GM21529 (cell line): ENCODE results near the gene SETBP1.

ENCODE experiments used
- ATAC-seq: cut with Tn5 transposase; IDR thresholded peaks from one replicate; pipeline ENCODE4 v1.9.1; 2021; ENCODE audit not compliant: unreplicated experiment

Gene SETBP1

DNA sequence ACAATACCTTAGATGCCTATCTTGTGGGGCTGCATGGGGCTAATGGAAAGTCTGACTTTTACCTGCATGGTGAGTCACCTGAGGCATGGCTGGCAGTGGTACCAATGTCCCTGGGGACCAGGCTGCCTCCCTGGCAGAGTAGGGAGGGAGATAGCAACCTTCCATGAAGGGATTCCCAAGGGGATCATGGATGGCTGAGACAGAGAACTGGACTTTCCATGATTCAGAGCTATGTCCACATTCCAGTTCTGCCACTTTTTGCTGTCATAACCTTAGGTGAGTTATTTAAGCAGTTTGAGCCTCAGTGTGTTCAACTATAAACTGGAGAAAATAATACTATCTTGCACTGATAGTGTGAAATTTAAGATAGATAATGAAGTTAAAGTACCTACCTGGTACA is 178.6 kb downstream of the SETBP1 start:
- ATAC-seq, result no peak

DNA sequence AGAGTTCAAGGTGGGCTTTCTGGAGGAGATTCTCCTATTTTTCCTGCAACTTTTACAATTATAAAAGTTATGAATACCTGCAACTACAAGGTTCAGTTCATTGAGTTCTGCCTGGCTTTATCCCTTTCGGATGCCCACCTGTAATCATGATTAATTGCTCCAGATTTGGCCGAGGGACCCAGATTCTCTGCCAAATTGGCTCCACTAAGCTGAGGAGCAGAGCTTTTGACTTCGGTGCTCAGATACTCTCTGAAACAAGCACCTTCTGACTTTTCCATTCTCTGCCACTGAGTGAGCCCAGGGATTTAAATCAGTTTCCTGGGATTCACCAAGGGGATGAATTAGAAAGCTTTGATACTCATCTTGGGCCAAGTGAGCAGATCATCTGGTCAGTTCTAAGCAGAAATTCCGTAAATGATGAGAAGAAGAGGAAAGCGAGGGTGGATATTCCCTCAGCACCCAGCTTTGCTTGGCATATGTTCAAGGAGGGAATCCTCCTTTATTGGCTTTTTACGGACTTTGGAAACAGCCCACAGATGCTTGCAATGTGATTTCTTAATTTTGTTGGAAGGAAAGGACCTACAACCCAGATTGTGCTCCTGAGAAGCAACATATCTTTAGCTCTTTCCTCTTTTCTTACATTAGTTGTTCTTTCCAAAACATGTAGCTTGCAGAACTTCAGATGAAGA is 179.2 kb downstream of the SETBP1 start:
- no peak for ATAC-seq

DNA sequence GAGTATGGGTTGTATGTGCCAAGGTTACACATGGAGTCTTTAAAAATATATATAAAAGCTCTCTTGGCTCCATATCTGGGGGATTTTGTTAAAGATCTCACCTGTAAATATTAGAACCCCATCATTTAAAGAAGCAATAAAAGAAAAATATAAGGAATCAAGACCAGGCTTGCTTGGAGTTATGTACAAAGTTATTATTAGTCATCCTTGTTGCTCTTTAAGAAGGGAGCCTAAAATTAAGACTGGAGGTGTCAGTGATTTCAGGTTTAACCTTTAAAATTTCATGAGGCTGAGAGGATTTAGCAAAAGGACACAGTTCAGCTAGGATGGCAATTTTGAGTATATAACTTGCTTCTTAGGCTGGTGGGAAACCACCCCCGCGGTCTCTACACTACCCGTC is 181.4 kb downstream of the SETBP1 start:
- ATAC-seq, result no peak

DNA sequence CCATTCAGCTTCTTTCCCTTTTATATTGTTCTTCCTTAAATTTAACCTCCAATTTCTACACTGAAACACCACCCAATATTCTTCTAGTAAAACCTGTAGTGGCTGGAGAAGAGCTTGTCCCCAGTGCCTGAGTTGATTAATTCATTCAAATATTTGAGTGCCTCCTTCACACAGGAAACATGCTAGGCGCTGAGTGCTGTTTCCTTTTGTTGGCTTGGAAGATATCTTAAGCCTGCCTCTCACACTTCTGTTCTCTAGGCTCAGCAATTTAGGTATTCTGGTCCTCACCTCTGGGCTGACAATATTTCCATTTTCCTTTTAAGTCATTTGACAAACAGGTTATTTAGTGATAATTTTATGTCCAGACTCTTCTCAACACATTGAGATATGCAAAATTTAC is 185.4 kb downstream of the SETBP1 start:
- ATAC-seq, result no peak

DNA sequence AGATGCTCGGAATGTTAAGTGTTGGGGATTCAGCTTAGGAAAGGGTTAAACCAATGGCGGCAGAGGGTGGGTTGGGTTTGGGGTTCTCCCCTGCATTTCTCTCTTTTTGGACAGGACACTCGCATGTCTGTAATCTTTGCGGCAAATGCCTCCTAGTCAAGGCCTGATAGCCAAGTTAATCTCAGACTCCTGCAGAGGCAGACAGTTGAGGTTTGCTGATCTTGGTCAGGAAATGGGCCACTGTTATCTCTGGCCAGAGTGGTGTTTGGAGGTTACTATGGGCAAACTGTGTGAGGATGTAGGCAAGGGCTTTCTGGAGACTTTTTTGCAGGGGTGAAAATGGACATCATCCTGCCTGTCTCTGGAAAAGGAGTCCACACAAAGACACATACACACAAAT is 188.8 kb downstream of the SETBP1 start:
- no peak for ATAC-seq

DNA sequence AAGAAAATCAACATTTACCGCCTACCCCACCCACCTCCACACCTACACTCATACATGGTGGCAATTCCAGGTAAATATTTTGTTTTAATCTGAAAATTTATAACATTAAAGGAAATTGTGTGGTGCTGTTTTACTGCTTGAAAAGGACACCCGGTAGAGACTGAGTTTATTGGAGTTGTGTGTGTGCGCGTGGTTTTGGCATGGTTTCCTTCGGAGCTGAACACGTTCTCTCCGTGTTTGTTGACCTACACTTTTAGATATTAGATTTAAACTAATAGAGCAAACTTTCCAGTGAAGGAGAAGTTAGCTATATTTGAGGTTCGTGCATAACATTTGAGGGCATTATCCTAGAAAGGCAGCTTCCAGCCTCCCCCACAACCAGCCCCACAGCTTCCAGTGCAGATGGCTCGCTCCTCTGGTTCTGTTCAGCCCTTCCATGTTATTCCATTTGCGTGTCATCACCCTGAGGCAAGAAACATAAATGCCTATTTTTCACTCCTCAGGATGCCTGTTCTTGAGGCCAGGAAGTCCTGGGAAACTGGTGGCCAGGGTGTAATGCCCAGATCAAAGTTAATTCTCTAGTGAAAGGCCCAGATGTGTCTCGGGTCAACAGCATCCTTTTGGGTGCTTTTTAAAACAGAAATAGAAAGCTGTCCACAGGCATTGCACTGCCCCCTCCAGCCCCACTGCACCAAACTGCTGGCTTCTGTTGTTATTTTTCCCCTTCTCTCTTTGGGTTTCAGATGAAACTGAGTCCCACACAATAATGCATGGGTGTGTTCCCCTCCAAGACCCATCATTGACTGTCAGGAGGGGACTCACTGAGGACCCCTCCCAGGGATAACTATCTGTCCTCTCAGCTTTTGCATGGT is 190.2 kb downstream of the SETBP1 start:
- ATAC-seq, result peak; percentile 41

DNA sequence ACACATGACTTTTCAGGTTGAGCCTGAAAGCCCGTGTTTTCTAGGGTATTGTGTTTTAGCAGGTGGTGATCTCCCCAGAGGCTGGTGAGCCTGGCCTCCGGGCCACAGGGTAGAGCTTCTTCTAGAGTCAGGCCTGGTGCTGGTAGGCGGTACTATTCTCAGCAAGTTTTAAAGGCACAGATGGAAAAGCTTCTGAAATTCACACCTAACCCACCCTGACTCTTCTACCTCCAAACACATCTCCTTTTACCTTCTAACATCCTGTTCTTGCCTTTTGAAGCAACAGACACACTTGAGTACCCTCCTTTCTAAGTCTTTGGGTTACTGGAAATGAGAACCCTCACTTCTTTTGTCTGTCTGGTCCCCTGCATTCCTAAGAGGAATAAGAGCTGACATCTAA is 191.1 kb downstream of the SETBP1 start:
- ATAC-seq, result peak; percentile 68

DNA sequence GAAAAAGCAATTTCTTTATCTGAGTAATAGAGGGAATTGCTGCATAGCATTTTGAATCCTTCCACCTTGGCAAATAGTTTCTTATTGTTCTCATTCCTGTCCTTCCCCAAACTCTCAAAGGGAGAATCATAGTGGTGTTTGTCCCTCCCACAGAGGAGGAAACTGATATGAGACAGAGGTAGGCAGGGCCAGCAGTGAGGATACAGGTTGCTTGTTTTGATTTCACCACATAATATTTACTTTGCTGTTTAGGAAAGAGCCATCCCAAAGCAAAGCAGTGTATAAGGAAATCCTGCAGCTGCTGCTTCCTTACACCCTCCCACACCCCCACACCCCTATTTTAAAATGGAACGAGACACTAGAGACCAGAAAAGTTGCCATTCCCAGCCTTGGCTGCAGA is 195.3 kb downstream of the SETBP1 start:
- no peak for ATAC-seq

DNA sequence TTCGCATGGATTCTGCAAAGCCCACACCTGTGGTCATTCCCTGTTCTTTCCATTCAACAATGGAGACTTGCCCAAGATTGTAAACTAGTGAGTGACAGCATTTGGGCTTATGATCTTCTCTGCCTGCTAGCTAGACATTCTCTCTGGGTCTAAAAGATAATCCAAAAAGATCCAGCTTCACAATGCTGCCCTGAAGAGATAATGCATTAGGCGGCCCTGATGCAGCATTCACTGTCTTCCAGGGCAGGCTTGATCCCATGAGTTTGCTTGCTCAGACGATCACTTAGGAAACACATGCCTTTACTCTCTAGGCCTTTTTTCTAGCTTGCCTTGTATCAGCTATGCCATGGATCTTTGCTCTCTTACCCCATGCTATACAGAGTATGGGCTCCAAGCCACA is 196.1 kb downstream of the SETBP1 start:
- ATAC-seq, result no peak

DNA sequence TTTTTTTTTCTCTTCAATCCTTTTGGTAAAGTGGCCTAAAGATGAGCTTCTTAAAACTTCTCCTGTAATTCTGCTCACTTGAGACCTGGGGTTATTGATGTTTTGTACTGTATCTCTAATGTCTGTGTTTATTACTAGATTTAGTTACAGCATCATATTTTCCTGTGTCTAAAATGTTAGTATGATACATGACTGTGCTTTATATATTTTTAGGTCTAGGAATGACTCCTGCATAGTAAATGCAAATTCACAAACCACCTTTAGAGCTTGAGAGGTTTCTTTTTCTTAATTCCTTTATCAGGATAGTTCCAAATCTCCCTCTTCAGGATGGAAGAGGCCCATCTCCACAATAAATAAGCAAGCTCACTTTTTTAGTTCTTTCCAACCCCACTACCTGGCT is 197.6 kb downstream of the SETBP1 start:
- ATAC-seq, result no peak

DNA sequence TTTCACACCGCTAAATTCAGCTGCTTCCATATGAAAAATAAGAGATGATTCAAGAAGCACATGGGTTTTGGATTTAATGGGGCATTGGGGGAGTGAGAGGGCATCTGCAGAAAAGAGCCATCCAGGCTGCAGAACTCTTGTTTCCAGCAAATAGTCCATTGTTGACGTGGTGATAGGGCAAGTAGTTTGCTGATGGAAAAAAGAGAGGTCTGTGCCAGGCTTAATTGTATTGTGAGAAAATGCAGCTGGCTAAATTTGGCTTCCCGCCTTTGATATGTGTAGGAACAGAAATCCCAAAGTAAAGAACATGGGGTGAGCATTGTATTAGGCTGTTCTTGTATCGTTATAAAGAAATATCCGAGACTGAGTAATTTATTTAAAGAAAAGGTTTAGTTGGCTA is 199.5 kb downstream of the SETBP1 start:
- no peak for ATAC-seq

DNA sequence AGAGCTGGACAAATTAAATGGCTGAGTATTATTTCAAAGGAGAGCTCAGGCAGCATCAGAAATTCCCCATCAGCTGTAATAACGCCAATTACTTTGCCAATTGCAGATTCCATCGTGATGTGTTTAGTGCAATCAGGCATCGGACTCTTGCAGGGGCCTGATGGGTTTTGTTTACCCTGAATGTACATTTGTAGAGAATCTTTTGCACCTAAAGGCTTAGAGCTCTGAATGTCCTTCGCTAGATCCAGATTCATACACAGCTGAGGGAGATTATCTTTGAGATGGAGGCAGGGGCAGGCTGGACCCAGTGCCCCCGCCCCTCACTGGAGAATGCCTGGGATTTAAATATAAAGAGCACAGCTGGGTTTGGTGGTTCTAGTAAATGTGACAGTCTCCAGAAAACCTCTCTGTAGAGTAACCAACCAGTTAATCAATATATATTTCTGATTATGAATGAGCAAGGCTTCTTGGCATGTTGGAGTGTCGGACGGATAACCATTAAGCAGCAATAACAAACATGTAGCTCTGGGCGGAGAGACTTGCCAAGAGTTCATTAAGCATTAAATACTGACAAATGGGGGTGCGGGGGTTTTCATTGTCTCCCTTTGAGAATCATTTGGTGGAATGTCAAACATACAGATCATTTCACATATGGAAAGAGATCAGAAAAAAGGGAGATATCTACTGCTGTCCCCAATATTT is 200.9 kb downstream of the SETBP1 start:
- ATAC-seq, result no peak

DNA sequence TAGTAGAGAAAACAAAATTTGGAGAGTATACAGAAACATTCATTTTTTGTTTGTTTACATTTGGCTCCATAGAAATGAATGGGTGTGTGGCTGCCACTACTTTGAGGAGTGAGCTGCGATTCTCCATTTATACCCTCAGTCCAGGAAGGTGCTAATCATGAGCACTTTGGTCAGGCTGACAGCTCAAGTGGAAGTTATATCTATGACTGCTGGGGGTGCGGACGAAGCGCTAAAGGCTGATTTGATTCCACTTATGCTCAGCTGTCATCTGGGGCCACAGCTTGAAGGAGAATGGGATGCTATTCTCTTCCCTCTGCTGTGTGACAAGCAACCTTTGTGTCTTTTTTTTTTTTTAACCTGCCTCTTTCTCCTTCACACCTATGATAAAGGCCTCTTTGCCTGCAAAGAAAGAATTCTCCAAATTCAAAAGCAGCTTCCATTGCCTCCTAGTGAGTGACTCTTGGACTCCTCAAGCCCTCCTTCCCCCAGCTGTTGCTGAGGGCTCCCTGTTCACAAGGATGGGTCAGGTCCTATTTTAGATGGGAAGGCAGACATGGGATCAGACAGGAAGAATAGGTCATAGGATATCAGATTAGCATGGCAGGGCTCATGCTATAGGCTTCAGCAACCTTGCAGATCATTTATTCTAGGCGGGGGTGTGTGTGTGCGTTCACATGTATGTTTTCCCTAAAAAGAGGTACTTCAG is 201.6 kb downstream of the SETBP1 start:
- ATAC-seq, result no peak

DNA sequence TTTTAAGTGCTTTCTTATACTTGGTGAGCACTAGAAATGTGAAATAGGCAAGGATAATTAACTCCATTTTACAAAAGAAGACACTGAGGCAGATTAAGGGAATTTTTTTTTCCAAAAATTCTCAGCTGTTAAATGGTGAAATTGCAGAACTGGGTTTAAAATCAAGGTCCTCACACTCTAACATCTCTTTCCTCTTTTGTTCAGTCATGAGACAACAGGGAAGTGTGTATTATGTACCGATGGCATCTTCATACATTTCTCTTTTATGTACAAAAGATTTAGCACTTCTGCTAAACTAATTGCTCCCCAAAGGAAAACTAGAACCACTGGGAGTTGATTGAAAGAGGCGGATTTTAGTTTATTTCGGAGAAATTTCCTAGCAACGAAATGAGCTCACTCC is 203.0 kb downstream of the SETBP1 start:
- no peak for ATAC-seq

DNA sequence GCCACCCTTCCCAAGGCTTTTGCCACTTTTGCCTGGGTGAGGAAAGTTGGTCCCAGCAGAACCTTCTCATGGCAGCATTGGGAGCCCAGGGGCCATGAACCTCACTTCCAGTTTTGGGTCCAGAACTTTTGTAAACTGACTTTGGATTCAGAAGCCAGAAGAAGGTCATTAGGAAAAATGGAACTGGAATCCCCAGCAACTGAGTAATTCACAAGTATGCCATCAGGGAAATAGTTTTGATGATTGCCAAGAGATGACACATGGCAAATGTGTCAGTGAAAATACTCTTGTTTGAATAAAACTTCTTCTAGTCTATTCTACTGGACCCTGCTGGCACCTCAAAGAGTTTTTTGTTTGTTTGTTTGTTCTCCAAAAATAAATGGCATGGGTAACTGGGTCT is 203.7 kb downstream of the SETBP1 start:
- no peak for ATAC-seq

DNA sequence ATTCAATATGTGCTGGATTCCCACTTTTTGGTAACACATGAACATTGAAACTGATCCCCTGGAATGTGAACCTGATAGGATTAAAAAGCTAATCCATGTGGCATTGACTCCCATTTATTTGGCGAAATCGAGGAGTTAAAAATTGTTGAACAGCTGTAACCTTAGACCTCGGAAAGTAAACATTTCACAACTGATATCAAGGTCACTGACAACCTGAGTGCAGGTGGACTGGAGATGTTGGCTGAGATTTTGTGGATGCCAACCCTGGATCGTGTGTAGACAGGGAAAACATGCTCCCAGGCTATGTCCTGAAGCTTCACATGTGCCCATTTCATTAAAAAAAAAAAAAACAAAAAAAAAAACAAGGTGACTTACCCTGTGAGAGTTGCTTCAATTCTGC is 204.8 kb downstream of the SETBP1 start:
- no peak for ATAC-seq

DNA sequence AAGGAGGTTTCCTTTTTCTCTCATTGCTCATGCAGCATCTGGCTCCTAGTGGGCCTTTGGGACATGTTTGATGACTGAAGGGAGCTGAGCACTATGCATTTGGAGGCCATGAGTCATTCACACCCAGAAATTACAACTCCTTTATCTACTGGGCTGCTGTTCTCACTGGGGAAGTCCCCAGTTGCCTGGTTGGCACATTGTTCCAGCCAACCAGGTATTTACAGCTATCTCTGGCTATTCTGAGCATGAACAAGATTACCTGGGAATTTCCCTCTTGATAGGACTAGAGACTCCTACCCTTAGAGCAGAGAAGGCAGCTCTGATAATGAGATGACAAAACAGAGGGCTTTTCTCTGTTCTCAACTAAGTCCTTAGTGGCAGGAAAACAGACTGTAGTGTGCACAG is 206.5 kb downstream of the SETBP1 start:
- peak; percentile 90 for ATAC-seq

DNA sequence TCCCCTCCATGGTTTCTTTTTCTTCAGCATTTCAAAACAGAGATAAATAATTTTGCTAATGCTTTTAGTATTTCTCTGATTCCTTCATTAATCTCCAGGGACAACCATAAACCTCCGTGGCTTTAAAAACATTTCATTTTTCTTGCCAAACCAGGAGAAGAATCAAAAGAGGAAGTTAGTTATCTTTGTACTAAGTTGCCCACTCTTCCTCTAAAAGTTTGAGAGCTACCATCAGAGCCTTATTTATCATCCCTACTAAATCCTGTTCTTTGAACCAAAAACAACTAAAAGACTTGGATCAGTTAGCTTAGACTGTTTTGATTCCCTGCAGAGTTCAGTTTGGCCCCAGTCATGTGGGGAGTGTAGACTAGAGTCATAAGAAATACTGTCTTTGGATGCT is 208.4 kb downstream of the SETBP1 start:
- ATAC-seq, result no peak

DNA sequence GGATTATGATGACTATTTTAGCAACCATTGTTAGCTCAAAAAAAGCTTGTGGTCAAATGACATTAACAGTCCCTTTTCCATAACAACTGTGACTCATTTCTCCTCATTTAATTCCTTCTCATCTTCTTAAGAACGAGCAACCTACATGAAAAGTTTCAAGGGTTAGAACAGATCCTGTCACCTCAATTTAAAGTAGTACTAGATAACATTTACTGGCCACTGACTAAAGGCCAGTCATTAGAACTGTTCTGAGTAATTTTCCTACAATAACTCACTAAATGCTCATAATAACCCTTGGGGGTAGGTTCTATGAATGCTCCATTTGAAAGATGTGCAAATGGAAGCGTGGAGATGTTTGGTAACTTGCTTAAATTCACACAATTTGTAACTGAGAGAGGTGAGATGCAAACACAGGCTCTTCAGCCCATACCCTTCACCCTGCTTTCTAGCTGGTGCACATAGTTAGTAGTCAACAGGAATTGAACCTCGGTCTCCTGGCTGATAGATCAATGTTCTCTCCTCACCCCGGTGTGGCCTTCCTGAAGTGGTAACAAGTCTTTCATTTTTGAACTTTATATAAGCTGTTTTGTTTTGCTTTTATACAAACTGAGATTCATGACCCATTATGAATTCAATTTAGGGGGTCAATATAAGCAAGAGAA is 212.5 kb downstream of the SETBP1 start:
- ATAC-seq, result no peak

DNA sequence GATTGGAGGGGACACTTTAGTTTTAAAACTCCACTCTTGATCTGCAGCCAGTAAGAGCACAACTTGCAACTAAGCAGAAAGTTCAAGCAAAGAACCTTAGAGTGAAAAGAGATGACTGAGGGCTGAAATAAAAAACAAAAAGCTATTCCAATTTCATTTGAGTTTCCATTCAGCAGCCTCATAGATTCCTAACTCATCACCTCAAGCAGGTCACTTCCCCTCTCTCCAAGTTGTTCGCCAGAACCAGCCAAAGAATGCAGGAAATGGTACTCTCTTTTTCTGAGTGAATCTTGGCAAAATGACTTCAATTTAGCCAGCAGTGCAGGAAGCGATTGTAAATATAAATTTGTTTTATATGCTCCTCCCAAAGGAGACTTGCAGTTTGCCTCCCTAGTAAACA is 213.3 kb downstream of the SETBP1 start:
- no peak for ATAC-seq
